Endothelial cell of umbilical vein (primary cell): ENCODE measurements around the gene APBB2.

Experiments
- EZH2 ChIP-seq: IDR thresholded peaks from 2 replicates; pipeline ENCODE4 v1.6.1; 2012; ENCODE audit warnings: borderline replicate concordance, low read depth, mild to moderate bottlenecking, moderate library complexity, low read length, inconsistent platforms; ENCODE audit not compliant: severe bottlenecking
- FOS ChIP-seq: IDR thresholded peaks from 2 replicates; pipeline ENCODE4 v1.6.1; 2011; ENCODE audit warnings: mild to moderate bottlenecking, low read length, moderate library complexity, borderline replicate concordance; ENCODE audit not compliant: insufficient read depth
- POLR2A ChIP-seq: IDR thresholded peaks from 2 replicates; pipeline ENCODE4 v1.6.1; 2012; ENCODE audit warnings: low read depth, mild to moderate bottlenecking, control low read depth, low read length
- TF ChIP-seq, protein P1 (sequence below), 2 donors: IDR thresholded peaks; 1 replicate in 1 of 2; 2 replicates in 1 of 2; pipeline ENCODE4 v1.5.1; 2011; ENCODE audit warnings: low read length in 2 of 2, mild to moderate bottlenecking in 2 of 2, moderate library complexity in 2 of 2, control low read depth in 1 of 2, inconsistent platforms in 1 of 2, low read depth in 1 of 2; ENCODE audit not compliant: insufficient read depth in 1 of 2; ENCODE audit errors: extremely low read depth in 1 of 2
- TF ChIP-seq, protein P2 (sequence below): IDR thresholded peaks from 2 replicates; pipeline ENCODE4 v1.6.1; 2011; ENCODE audit not compliant: insufficient read depth, insufficient read length

GRCh38 chr4:41232406-41232805 is 18.1 kb upstream of the APBB2 start:
- TF ChIP-seq, protein P1, sequence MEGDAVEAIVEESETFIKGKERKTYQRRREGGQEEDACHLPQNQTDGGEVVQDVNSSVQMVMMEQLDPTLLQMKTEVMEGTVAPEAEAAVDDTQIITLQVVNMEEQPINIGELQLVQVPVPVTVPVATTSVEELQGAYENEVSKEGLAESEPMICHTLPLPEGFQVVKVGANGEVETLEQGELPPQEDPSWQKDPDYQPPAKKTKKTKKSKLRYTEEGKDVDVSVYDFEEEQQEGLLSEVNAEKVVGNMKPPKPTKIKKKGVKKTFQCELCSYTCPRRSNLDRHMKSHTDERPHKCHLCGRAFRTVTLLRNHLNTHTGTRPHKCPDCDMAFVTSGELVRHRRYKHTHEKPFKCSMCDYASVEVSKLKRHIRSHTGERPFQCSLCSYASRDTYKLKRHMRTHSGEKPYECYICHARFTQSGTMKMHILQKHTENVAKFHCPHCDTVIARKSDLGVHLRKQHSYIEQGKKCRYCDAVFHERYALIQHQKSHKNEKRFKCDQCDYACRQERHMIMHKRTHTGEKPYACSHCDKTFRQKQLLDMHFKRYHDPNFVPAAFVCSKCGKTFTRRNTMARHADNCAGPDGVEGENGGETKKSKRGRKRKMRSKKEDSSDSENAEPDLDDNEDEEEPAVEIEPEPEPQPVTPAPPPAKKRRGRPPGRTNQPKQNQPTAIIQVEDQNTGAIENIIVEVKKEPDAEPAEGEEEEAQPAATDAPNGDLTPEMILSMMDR (IDR thresholded peaks at IDR 0.05; ENCODE audit: extremely low read depth in 1 of 2, insufficient read depth in 1 of 2, low read depth in 1 of 2, low read length in 2 of 2) = peak; percentile 5 to 7
- TF ChIP-seq POLR2A (no peak), EZH2 (no peak), FOS (no peak)
- TF ChIP-seq, protein P2, sequence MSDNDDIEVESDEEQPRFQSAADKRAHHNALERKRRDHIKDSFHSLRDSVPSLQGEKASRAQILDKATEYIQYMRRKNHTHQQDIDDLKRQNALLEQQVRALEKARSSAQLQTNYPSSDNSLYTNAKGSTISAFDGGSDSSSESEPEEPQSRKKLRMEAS = no peak
